HCT116 (cell line): ENCODE data around the gene KIFC1.

Experiments
- ATF3 ChIP-seq: IDR thresholded peaks from 2 replicates; pipeline ENCODE4 v1.6.1; 2012
- CBX3 ChIP-seq: IDR thresholded peaks from 2 replicates; pipeline ENCODE4 v1.6.1; 2012; ENCODE audit warnings: low read depth
- ELF1 ChIP-seq: IDR thresholded peaks from 2 replicates; pipeline ENCODE4 v1.6.1; 2012; ENCODE audit warnings: low read depth, borderline replicate concordance
- EZH2 ChIP-seq: fragments of 200-600 bp; sonication (generic); IDR thresholded peaks from 2 replicates; pipeline ENCODE4 v1.6.1; 2017; ENCODE audit warnings: antibody characterized with exemption, mixed run types
- EZH2phosphoT487 ChIP-seq: fragments of 200-600 bp; IDR thresholded peaks from 2 replicates; pipeline ENCODE4 v1.6.1; 2018; ENCODE audit warnings: antibody characterized with exemption, borderline replicate concordance
- JUND ChIP-seq: IDR thresholded peaks from 2 replicates; pipeline ENCODE4 v1.6.1; 2012
- POLR2A ChIP-seq: IDR thresholded peaks from 2 replicates; pipeline ENCODE4 v1.7.0; 2011; ENCODE audit warnings: borderline replicate concordance; ENCODE audit not compliant: insufficient read depth, insufficient read length; ENCODE audit errors: extremely low read depth
- POLR2AphosphoS5 ChIP-seq: IDR thresholded peaks from 2 replicates; pipeline ENCODE4 v1.6.1; 2011; ENCODE audit warnings: mild to moderate bottlenecking, low read depth, low read length, moderate library complexity
- RAD21 ChIP-seq: IDR thresholded peaks from 2 replicates; pipeline ENCODE4 v1.6.1; 2012; ENCODE audit warnings: low read depth, mild to moderate bottlenecking
- TF ChIP-seq, protein P1 (sequence below), 3 experiments: fragments of 200-600 bp in 1 of 3; sonication (generic) in 1 of 3; IDR thresholded peaks in 2 of 3; conservative IDR thresholded peaks in 1 of 3; 2 replicates each; pipeline ENCODE4 v1.5.1; 2012 to 2017; ENCODE audit warnings: low read depth in 2 of 3, low read length in 2 of 3, antibody characterized with exemption in 1 of 3, borderline replicate concordance in 1 of 3, control low read depth in 1 of 3, mild to moderate bottlenecking in 1 of 3, mixed read lengths in 1 of 3, mixed run types in 1 of 3, moderate library complexity in 1 of 3; ENCODE audit not compliant: insufficient read depth in 1 of 3
- TF ChIP-seq, protein P2 (sequence below): IDR thresholded peaks from 2 replicates; pipeline ENCODE4 v1.6.1; 2012; ENCODE audit warnings: low read depth

DNA sequence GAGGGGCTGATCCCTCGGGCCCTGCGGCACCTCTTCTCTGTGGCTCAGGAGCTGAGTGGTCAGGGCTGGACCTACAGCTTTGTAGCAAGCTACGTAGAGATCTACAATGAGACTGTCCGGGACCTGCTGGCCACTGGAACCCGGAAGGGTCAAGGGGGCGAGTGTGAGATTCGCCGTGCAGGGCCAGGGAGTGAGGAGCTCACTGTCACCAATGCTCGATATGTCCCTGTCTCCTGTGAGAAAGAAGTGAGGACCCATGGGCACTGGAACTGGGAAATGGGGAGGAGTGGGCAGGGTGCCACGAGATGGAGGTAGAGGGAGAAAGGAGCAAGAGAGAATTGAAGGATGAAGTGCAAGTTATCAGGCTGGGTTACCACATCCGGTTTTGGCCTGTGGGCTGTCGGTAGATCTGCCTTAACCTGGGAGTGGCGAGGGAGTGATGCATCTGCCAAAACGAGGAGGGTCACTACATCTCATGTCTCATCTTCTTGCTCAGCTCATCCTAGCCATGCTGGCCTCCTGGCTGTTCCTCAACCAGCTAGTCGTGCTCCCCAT, 13.8 kb downstream of the KIFC1 start:
- TF ChIP-seq RAD21 (no peak), EZH2phosphoT487 (no peak), ELF1 (no peak), POLR2AphosphoS5 (no peak; the same call in 1 of the 2 replicates), EZH2 (no peak), JUND (no peak), CBX3 (no peak), POLR2A (no peak), ATF3 (no peak)
- TF ChIP-seq, protein P1, sequence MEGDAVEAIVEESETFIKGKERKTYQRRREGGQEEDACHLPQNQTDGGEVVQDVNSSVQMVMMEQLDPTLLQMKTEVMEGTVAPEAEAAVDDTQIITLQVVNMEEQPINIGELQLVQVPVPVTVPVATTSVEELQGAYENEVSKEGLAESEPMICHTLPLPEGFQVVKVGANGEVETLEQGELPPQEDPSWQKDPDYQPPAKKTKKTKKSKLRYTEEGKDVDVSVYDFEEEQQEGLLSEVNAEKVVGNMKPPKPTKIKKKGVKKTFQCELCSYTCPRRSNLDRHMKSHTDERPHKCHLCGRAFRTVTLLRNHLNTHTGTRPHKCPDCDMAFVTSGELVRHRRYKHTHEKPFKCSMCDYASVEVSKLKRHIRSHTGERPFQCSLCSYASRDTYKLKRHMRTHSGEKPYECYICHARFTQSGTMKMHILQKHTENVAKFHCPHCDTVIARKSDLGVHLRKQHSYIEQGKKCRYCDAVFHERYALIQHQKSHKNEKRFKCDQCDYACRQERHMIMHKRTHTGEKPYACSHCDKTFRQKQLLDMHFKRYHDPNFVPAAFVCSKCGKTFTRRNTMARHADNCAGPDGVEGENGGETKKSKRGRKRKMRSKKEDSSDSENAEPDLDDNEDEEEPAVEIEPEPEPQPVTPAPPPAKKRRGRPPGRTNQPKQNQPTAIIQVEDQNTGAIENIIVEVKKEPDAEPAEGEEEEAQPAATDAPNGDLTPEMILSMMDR (IDR thresholded peaks at IDR 0.05 in 2 of 3, conservative IDR thresholded peaks at IDR 0.05 in 1 of 3; ENCODE audit: borderline replicate concordance in 1 of 3, insufficient read depth in 1 of 3, low read depth in 2 of 3, low read length in 2 of 3), result no peak
- TF ChIP-seq, protein P2, sequence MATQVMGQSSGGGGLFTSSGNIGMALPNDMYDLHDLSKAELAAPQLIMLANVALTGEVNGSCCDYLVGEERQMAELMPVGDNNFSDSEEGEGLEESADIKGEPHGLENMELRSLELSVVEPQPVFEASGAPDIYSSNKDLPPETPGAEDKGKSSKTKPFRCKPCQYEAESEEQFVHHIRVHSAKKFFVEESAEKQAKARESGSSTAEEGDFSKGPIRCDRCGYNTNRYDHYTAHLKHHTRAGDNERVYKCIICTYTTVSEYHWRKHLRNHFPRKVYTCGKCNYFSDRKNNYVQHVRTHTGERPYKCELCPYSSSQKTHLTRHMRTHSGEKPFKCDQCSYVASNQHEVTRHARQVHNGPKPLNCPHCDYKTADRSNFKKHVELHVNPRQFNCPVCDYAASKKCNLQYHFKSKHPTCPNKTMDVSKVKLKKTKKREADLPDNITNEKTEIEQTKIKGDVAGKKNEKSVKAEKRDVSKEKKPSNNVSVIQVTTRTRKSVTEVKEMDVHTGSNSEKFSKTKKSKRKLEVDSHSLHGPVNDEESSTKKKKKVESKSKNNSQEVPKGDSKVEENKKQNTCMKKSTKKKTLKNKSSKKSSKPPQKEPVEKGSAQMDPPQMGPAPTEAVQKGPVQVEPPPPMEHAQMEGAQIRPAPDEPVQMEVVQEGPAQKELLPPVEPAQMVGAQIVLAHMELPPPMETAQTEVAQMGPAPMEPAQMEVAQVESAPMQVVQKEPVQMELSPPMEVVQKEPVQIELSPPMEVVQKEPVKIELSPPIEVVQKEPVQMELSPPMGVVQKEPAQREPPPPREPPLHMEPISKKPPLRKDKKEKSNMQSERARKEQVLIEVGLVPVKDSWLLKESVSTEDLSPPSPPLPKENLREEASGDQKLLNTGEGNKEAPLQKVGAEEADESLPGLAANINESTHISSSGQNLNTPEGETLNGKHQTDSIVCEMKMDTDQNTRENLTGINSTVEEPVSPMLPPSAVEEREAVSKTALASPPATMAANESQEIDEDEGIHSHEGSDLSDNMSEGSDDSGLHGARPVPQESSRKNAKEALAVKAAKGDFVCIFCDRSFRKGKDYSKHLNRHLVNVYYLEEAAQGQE, result no peak
